Cerebellar nuclear complex (tissue), 1 donor: Measurements from ENCODE around the gene DEFB110.

Experiments
- DNase-seq, 2 experiments: peaks; one replicate each; lab custom pipeline; 2025; lab: John Stamatoyannopoulos, UW

The DEFB110 gene

DNA sequence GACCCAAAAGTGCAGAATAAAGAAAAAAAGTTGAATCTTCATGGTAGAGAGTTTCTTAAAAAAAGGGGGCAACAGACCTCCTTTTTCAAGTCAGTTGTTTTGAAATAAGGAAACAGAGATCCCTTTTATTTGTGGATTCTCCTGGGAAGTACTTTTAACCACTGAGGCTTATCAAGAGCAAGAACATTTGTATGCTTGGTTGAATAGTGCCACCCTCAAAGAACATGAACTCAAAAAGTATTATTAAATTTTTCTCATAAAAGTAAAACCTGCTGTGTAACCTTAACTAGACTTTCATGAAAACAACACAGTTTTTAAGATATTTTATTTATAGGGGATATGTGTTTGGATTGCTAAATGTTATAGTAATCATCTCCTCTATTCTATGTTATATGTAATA, at the start of gene DEFB110:
Gene DEFB110 (minus strand): TSS at position 101 of the 400 bp plus-strand sequence. CDS start 59 bp downstream, at position 42.
- DNase-seq: no peak

DNA sequence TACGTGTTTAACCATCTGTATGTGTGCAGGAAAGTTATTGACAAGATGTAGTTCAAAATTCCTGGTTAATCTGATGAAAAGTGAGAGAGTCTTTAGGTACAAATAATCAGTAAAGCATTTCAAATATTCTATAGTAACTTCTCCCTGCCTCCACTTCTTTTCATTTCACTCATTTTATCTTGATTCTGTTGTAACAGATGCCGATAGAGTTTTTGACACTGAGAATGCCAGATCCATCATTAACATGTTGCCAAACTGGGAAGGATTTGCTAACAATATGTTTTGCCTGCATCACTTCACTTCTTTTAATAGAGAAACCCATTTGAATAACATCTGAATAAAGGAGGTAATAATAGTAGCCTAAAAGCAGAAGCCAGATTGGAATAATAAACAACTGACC, 48.3 kb upstream of the DEFB110 start:
- no peak for DNase-seq

DNA sequence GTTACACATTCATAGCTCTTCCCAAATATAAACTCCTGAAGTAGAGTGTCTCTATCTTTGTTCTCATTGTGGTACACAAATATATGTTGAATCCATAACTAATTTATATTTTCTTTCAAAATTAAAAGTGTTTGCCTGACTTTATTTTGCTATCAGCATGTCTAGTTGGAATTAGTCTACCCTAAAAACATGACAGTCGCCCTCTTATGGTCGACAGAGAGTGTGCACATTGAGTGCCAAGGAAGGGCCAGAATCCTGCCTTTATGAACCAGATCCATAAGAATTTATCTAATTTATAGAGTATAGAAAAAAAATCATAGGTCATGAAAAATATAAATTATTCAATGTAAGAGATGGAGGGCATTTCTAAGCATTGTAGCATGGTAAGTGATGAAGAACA, 40.3 kb upstream of the DEFB110 start:
- DNase-seq: no peak

DNA sequence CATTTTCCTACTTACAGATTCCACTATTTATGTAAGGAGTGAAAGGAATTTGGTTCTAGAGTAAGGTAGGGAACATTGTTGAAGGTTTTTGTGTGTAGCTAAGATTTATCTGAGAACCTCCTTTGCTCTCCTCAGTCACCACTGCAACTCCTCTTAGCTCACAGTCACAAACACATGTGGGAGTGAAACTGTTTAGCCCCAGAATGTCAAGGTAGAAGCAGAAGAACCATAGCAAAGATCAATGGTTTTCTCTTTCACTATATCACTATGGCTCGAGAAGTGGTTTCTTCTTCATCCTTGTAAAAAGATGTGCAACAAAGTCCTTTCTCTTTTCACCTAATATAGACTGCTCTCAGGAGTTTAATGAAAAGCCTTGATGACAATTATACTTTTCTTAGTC, 34.4 kb upstream of the DEFB110 start:
- no peak for DNase-seq

DNA sequence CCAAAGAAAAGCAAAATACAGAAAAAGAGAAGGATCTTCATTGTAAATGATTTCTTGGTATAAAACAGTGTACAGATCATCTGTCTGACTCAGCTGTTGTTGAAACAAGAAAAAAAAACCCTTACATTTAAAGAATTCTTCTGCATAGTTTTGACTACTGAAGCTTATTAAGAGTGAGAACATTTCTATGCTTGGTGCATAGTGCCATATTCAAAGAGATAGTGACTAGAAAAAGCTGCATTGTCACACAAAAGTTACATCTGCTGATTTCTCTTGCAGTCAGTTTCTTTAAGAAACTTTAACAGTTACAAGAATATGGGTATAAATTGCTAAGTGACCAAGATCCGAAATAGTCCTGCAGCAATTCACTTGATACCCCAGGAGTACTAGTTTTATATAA, 28.0 kb upstream of the DEFB110 start, which contains the start of gene DEFB112:
Gene DEFB112 (minus strand): TSS at position 101 of the 400 bp plus-strand sequence. CDS start 60 bp downstream, at position 41.
- DNase-seq: no peak

DNA sequence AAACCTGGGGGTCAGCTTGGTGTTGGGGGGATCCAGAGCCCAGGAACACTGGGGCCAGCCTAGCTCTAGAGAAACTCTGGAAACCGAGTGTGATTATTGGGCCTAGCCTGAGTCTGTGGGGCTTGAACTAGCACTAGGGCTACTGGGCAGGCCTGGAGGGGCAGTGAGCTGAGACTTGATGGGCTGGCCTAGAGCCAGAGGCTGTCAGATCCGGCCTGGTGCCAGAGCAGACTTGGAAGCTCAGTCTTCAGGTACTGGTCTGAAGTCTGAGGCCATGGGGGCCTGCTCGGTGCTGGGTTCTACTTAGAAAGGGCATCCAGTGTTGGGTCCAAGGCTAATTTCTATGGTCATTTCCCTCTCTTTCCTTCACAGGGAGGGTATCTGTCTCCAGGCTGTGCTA, 25.2 kb upstream of the DEFB110 start:
- DNase-seq: no peak

DNA sequence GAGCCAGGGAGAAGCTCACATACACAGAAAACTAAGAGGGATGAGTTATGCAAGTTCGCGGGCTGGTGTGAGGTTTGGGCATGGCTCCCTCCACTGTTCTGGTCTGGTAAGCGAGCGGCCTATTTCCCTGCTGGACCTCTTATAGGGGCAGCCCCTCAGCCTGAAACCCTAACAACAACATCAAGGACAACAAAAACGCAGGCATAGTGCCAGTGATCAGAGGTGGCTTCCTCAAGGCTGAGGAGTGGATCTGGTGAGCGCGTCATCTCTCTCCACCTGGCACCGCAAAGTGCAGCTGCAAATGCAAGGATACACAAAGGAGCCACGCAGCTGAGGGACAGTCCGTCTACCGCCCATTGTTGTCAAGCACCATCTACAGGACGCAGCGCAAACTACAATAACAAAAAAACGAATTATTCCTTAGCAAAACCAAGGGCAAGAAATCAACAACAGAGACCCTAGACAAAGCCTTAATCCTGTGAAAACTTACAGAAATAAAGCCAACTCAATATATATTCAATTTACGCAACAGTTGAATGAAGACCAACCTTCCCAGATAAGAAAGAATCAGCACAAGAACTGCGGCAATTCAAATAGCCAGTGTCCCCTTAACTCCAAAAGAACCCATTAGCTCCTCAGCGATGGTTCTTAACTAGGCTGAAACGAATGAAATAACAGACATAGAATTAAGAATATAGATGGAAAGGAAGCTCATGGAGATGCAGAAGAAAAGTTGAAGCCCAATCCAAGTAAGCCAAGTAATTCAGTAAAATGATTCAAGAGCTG, 9.2 kb upstream of the DEFB110 start:
- DNase-seq: no peak

DNA sequence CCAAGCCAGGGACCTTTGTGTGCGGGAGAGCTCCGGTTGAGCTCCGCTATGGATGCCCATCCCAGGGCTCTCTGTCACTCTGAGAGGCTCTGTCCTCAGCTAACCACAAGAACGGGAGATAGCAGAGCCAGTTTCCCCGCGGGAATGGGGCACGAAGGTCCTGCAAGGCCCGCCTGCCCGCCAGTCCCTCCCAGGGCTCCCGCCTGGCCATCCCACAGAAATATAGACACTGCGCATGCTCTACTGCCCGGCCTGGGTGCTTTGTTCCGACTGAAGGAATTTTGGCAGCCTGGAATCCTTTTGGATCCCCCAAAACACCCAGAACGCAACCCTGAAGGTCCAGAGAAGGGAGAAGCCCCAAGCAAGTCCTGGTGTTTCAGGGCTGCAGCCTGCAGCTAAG, 8.6 kb upstream of the DEFB110 start:
- no peak for DNase-seq

DNA sequence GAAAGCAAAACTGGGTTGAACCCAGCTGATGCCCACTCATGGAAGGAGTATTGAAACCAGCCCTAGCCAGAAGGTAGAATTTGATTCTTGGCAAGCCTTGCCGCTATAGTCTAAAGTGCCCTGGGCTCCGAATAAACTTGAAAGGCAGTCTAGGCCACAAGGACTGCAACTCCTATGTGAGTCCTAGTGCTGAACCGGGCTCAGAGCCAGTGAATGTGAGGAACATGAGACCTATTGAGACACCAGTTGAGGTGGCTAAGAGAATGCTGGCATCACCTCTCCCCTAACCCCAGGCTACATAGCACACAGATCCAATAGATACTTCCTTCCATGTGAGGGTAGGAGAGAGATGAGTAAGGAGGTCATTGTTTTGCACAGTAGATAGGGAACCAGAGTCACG, 3.5 kb upstream of the DEFB110 start:
- no peak for DNase-seq

DNA sequence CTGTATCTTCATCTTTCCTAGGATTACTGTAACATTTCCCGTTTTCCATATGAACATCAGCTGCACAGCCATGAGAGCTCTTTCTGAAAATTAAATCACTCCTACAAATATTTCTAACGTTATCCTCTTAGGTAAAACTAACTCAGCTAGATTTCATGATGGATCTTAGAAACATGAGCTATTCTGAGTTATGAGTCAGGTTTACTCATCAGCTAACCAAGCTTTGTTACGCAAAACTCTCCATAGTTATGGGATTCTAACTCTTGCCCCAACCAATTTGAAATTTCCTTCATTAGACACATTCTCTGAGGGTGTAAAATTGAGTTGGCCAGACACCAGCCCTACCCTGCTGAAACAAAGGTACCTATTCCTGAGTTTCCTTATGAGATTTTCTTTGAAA, 14.0 kb downstream of the DEFB110 start:
- no peak for DNase-seq

DNA sequence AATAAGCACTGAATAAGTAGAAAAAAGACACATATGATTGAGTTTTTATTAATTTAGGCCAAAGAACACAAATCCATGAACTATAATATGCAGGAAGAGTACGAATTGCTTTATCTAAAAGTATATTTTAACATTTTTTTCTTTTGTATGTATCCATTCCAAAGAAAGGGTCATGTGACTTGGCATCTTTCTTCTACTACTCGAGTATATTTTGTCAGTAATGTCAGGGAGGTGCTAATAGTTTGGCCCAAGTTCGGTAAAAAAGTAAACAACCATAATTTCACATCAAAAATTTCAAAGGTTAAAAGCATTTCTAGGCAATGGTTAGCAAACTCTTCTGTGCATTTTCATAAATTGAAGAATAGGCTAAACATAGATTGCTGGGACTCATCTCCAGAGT, 18.7 kb downstream of the DEFB110 start:
- no peak for DNase-seq

DNA sequence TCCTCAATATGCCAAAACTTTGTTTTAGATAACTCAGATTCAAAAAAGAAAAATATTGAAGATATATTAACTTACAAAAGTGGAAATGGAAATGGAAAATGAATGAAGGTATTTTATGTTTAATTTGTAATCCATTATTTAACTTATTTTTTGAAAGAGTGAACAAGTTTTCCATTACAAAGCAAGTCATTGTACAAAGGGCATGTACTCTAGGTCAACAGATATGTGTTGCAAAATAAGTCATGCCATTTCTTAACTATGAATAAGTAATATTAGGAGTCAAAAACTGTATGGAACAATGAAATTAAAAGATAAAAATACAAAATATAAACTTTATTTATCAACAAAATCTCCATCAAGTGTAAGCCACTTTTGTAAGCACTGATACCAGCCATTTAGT, 26.5 kb downstream of the DEFB110 start:
- DNase-seq: no peak

DNA sequence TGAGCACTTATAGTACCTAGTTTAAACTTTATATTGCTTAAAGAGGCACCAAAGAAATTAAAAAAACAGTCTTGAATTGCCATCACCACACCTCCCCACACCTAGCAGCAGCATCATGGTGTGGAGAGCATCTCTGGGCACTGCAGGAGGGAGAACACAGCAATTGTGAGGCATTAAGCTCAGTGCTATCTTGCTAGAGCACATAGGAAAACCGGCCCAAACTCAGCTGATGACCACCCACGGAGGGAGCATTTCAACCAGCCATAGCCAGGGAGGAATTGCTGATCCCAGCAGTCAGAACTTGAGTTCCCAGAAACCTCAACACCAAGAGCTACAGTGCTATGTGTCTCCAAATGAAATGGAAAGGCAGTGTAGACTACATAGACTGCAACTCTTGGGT, 32.9 kb downstream of the DEFB110 start:
- DNase-seq: no peak

DNA sequence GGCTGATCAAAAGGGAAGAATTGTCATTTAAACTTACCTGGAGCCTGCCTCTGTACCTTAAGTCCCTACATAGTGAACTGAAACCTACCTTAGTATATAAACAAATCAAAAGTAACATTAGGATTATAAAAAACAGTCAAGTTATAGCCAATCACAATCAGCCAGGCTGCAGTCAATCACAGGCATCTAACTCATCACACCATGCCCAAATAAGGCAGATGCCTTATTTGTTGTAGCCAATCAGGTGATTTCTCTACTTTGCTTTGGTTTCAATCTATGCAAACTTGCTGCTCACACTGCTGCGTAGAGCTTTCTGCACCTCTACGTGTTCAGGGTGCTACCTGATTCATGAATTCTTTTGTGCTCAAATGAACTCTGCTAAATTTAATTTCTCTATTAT, 34.0 kb downstream of the DEFB110 start:
- no peak for DNase-seq

DNA sequence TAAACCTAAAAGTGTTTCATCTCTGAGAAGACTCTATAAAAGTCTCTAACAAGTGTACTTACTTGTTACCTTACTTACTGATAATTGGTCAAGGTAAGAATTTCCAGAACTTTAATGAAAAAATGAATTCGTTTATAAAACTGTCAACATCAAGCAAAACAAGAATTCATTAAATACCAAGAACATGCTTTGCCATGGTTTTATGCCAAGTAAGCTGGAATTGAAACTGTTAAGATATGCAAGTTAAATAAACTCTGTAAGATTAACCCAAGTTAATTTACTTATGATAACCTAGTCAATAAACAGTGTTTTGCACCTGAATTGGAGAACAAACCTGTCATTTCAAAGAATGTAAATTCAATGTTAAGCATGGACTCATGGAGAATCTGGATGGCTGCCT, 35.2 kb downstream of the DEFB110 start:
- no peak for DNase-seq

DNA sequence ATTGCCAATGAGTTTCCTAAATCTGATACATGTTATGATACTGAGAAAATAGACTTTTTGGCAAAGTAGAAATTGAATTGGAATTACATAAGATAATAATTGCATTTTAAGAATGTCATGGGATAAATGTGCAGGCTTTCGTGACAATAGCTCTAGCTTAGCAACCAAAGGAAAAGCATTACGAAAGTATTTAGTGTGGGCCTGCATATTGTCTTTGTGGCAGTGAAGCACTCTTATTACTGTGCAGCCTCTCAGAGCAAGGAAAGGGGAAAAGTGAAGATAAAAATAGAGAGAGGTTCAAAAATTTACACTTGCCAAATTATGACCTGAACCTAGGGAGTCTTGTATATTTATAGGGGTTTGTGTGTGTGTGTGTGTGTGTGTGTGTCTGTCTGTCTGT, 39.7 kb downstream of the DEFB110 start:
- DNase-seq: no peak

DNA sequence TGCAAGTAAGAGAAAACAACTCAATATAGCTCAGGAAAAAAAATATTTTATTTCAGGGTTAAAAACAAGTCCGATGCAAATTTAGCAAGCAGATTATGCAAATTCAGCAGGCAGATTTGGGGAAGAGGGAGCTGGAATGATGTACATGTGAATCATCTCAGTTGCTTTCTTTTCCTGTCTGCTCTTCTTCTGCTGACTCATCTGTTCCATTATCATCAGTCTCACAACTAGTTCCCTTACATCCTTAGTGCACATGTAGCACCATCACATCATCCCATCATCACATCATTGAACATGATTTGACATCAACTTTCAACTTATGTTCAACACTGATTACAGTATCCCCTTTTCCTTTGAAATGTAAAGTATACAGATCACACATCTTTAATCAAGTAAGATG, 40.9 kb downstream of the DEFB110 start:
- no peak for DNase-seq

DNA sequence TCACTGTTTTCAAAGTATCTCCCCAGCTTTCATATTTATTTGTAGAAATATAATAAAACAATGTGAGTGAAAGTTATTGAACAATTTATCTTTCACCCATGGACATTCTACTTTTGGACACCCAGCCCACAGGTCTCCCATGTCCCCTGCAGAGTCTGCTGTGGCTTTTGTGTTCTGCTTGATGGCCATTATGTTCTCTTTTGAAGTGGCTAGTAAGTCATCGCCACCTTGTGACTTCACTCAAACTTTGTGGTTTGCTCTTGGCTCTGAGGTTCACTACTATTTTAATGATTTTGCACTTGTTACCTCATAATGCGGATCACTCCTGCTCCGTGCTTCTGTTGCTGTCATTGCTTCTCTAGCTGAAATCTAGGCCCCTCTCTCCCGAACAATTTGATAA, 42.2 kb downstream of the DEFB110 start:
- no peak for DNase-seq

DNA sequence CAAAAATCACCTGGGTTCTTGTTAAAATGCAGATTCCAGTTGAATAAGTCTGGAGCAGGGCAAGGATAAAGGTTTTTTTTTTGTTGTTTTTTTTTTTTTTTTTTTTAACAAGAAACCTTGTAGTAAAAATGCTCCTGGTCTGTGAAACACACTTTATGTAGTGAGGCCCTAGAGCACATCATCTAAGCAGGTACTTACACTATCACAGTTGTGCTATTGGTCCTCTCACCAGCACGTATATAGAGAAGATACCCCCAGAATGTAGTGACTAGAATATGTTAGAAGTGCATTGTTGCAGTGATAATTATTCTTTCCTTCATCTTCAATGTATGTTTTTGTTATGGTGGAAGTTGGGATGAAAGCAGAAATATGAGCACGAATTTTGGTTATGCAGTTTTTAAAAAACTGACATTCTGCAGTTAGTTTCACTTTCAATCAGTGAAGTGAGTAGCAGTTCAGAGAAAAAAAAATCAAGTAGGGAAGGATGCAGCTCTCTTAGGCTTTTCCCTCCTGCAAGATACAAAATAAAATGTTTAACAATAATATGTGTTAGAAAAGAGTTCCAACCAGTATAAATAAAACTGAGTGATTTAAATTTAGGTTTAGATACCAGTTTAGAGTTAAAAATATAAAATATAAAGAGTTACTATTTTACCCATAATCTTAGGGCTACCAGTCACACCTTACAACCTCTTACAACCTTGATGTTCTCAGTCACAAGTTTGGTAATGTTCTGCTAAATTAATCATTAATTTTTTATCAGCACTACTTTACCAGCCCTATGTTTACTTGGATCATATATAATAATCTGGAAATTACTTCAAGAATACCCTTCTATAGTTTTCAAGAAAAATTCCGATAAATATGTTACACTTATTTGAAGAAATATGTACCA, 43.2 kb downstream of the DEFB110 start:
- DNase-seq: no peak

DNA sequence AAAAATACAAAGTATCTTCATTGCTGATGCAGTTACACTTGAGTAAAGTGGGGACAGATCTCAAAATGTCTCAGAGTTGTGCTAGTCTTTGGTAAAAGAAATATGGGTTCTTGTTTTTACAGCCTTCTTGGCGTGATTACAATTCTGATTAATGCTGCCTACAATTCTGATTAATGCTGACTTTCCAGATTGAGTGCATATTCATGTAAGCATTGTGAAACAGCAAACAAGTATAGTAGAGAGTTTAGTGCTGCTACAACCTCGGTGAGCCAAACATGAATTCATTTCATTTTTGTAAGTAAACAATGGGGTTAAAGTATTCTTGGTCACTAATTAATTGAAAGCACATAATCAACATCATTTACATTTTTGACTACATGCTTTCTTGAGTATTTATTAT, 52.2 kb downstream of the DEFB110 start, which contains the start of gene DEFB113:
Gene DEFB113 (minus strand): TSS at position 21 of the 400 bp plus-strand sequence. CDS start 0 bp downstream, at position 21.
- DNase-seq: no peak
